HUES6 (cell line): Measurements from ENCODE around the gene PPP1R12A.

Experiments
- H3K27ac ChIP-seq: 2 replicates; pipeline ENCODE4 v1.7.0; 2013; ENCODE audit warnings: low read depth, mild to moderate bottlenecking, low read length, inconsistent platforms
- H3K27me3 ChIP-seq: 2 replicates; pipeline ENCODE4 v1.6.1; 2013; ENCODE audit warnings: low read length; ENCODE audit not compliant: control insufficient read depth, insufficient read depth
- H3K36me3 ChIP-seq: 2 replicates; pipeline ENCODE4 v1.6.1; 2013; ENCODE audit warnings: low read length; ENCODE audit not compliant: control insufficient read depth, insufficient read depth
- H3K4me1 ChIP-seq: 2 replicates; pipeline ENCODE4 v1.6.1; 2013; ENCODE audit warnings: low read length; ENCODE audit not compliant: control insufficient read depth, insufficient read depth
- H3K4me3 ChIP-seq: 2 replicates; pipeline ENCODE4 v1.5.1; 2013; ENCODE audit warnings: low read depth, low read length
- H3K9ac ChIP-seq: one replicate; pipeline ENCODE4 v1.6.1; 2013; ENCODE audit warnings: mild to moderate bottlenecking, low read length
- H3K9me3 ChIP-seq: 2 replicates; pipeline ENCODE4 v1.6.1; 2013; ENCODE audit warnings: low read depth, low read length; ENCODE audit not compliant: control insufficient read depth, insufficient read depth

PPP1R12A gene

DNA sequence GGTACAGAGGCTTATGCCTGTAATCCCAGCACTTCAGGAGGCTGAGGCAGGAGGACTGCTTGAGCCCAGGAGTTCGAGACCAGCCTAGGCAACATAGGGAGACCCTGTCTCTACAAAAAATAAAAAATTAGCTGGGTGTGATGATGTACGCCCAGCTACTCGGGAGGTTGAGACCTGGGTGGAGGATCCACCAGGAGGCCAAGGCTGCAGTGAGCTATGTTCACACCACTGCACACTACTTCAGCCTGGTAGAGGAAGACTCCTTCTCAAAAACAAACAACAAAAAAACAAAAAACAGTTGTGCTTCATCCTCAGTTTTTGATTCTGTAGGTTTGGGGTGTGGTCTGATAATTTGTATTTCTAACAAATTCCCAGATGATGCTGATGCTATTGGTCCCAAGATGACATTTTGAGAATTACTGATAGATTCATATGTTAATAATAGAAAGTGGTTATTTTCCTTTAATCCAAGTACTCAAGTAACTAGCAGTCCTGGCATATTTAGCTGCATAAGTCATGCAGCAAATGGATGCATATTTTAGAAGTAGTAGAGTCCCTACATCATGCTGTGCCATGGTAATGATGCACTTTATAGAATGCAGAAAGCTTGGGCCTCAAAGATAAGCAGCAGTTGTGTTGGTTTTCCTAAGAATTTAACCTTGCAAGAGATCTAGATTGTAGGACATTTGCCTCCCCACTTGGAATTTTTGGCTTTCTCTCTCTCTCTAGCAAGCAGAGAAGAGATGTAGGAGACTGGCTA is 168.0 kb downstream of the PPP1R12A start:
- no peaks in the 10 kb centered on the region for H3K9me3 ChIP-seq
- H3K27me3 ChIP-seq, result no peaks in the 10 kb centered on the region

DNA sequence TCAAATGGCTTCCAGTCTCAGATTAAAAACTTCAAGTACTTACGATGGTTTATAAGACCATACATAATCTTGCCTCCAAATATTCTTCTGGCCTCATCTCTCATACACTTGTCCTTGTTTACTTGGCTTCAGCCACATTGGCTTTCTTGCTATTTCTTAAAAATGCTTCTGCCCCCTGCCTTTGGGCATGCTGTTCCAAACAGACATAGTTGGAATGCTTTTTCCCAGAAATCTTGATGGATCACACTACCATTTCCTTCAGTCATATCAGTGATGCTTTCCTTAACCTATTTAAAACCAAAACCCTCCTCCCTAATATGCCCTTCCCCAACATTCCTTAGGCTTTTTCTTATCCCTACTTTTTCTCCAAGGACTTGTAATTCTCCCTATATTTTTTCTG is 169.7 kb downstream of the PPP1R12A start:
- Histone ChIP-seq H3K27ac (no peak overlapping the region), H3K4me3 (no peak overlapping the region), H3K9ac (no peak overlapping the region), H3K9me3 (no peaks in the 10 kb centered on the region), H3K36me3 (no peaks in the 10 kb centered on the region), H3K4me1 (no peaks in the 10 kb centered on the region), H3K27me3 (no peaks in the 10 kb centered on the region)

More for the DNA sequence above, 168.0 kb downstream of the PPP1R12A start:
- no peak overlapping the region for H3K9ac ChIP-seq
- no peaks in the 10 kb centered on the region for H3K36me3 ChIP-seq
- H3K4me1 ChIP-seq, result no peaks in the 10 kb centered on the region
- H3K27ac ChIP-seq, result no peak overlapping the region
- H3K4me3 ChIP-seq, result no peak overlapping the region

DNA sequence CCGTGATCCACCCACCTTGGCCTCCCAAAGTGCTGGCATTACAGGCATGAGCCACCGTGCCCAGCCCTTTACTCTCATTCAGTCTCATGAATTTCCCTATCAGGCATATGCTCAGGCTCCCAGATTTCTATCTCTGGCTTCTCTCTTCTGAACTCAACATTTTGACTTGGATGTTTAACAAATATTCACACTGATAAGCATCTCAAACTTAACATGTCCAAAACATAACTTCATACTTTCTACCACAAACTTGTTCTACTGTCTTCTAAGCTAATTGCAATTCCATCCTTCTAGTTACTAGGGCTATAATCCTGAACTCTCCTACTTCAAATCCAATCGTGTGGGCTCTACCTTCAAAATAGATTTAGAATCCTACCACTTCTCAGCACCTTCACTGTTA is 170.3 kb downstream of the PPP1R12A start:
- Histone ChIP-seq H3K9ac (no peak overlapping the region), H3K27me3 (no peaks in the 10 kb centered on the region), H3K9me3 (no peaks in the 10 kb centered on the region), H3K4me1 (no peaks in the 10 kb centered on the region), H3K27ac (no peak overlapping the region), H3K4me3 (no peak overlapping the region), H3K36me3 (no peaks in the 10 kb centered on the region)

DNA sequence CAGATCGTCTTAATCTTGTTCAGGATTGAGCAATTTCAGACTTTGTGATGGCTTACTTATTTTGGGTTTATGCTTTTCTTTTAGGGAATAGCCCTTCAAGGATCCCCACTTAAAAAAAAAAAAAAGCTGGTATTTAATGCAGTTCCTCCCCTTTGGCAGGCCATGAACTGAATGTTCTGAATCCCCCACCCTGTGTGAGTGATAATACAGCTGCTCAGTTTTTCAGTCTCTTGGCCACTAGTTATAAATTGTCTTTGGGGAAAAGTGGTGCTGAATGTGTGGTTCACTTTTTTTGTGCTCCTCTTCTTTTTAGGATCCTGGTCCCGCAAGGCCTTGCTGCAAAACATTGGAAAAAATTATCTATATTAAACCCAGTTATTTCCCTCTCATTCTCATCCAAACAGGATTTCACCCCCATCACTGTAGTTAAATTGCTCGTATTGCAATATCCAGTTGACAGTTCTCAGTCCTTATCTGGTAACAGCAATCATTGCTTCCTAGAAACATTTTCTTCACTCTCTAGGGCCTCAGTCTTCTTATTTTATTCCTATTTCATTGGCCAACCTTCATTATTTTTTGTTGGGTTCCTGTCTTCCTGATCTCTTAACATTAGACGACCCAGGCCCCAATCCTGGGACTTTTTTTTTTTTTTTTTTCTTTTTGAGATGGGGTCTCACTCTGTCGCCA is 171.0 kb downstream of the PPP1R12A start:
- Histone ChIP-seq H3K27me3 (no peaks in the 10 kb centered on the region), H3K4me3 (no peak overlapping the region), H3K9ac (no peak overlapping the region), H3K36me3 (no peaks in the 10 kb centered on the region), H3K9me3 (no peaks in the 10 kb centered on the region), H3K4me1 (no peaks in the 10 kb centered on the region), H3K27ac (no peak overlapping the region)

DNA sequence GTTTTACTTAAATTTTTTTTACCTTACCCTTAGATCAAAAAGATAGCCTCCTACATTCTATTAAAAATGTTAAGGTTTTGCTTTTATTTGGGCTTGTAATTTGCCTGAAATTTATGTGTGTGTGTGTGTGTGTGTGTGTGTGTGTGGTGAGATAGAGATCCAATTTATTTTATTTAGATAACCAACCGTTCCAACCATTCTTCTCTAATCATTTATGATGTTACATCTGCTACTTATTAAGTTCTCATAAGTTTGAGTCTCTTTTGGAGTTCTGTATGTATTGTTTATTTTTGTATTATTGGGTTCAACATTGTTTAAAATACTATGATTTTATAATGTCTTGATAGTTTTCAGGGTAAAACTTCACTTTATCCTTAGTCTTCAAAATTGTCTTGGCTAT is 173.6 kb downstream of the PPP1R12A start:
- Histone ChIP-seq H3K4me1 (no peaks in the 10 kb centered on the region), H3K27me3 (no peaks in the 10 kb centered on the region), H3K4me3 (no peak overlapping the region), H3K36me3 (no peaks in the 10 kb centered on the region), H3K9ac (no peak overlapping the region), H3K9me3 (peaks cover 11% of the 10 kb centered on the region), H3K27ac (no peak overlapping the region)

DNA sequence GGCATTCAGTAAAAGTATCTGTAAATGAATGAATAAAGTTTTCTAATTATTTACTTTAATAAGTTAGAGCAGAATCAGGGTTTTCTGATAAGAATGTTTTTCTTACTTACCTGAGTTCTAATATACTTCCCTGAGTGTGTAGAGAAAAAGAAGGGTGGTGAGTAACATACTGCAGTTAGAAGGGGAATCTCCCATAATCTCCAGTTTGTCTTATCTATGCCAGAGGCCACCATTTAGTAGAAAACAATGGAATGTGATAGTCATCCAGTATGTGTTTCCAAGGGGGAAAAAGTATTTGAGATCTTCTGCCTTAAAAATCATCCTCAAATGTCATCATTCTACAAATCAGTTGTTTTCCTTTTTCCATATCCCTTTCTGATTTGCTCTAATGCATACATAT is 187.6 kb downstream of the PPP1R12A start:
- no peak overlapping the region for H3K27ac ChIP-seq
- H3K4me3 ChIP-seq, result no peak overlapping the region
- H3K4me1 ChIP-seq, result no peaks in the 10 kb centered on the region
- peaks cover 6% of the 10 kb centered on the region; the same call in 1 of the 2 replicates for H3K9me3 ChIP-seq
- H3K36me3 ChIP-seq, result no peaks in the 10 kb centered on the region
- no peak overlapping the region for H3K9ac ChIP-seq
- no peaks in the 10 kb centered on the region for H3K27me3 ChIP-seq

DNA sequence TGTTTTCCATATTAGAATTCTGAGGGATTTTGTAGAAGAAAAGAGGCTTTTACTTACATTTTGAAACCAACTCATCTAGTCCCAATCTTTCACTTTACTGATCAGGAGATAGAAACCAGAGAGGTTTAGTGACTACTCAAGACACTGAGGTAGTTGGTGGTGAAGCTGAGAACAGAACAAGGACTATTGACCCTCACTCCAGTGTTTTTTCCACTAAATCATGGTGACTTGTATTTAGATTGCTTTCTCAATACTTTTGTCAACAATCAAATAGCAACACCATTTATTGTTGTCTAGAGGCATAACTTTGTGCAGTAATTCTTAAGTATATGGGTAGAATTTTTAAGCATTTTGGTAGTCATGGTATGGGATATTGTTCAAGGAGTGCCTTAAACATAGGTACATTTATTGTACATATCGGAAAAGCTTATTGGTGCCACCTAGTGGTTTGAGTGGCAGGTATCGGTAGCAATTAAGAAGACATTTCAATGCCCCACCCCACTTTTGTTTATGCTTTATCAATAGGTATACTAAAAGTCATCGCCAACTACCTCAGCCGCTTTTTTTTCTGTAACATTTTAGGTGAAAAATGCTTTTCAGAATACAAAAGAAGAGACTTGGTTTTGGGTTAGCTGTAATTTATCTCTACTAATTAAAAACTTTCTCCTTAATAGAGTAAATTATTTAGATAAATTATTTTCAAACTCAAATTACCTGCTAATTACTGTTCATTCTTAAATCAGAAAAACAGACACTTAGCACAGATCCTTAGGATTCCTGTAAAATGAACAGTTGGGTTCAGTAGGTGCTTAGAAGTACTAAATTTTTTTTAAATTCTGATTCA is 196.8 kb downstream of the PPP1R12A start:
- no peak overlapping the region for H3K9ac ChIP-seq

DNA sequence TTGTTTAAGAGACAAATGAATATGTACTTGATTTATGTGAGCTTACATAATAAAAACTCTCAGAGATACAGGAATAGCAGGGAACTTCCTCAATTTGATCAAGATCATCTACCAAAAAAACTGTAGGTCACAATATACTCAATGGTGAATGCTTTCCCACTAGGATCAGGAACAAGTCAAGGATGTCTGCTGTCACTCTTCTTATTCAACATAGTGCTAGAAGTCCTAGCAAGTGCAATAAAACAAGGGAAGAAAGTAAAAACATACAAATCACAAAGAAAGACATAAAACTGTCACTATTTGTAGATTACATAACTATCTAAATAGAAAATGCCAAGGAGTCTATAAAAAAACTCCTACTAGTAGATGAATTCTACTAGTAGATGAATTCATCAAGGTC is 202.3 kb downstream of the PPP1R12A start:
- H3K36me3 ChIP-seq, result no peaks in the 10 kb centered on the region
- H3K27me3 ChIP-seq, result no peaks in the 10 kb centered on the region
- H3K4me1 ChIP-seq, result no peaks in the 10 kb centered on the region
- H3K9ac ChIP-seq, result no peak overlapping the region
- H3K4me3 ChIP-seq, result no peak overlapping the region
- no peak overlapping the region for H3K27ac ChIP-seq
- no peaks in the 10 kb centered on the region for H3K9me3 ChIP-seq

More for the DNA sequence above, 196.8 kb downstream of the PPP1R12A start:
- Histone ChIP-seq H3K27ac (no peak overlapping the region), H3K4me1 (no peaks in the 10 kb centered on the region), H3K9me3 (no peaks in the 10 kb centered on the region), H3K36me3 (no peaks in the 10 kb centered on the region), H3K27me3 (no peaks in the 10 kb centered on the region), H3K4me3 (no peak overlapping the region)

DNA sequence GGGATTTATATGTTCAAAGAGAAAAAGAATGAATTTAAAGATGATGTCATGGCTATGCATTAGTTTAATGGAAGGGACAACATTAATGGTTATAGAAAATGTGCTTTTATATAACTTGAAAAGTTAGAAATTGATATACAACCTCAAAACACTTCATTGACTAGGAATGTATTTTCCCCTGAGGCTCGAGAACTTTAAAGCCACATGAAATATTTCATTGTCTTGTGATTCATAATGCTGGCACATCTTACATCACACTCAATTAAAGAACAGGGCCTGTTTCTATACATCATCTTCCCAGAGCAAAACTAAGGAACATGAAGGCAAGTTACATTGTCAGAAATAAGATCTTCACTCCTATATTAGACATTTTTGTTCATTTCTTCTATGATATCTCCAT is 208.9 kb downstream of the PPP1R12A start:
- Histone ChIP-seq H3K9ac (no peak overlapping the region), H3K9me3 (no peaks in the 10 kb centered on the region), H3K27me3 (no peaks in the 10 kb centered on the region), H3K27ac (no peak overlapping the region), H3K4me3 (no peak overlapping the region), H3K4me1 (no peaks in the 10 kb centered on the region), H3K36me3 (no peaks in the 10 kb centered on the region)
